Neuronal stem cell (in vitro differentiated cells): ENCODE results near the gene MSH2.
"Not testable (repeated sequence)": the region's sequence is repeated elsewhere in the genome, so short reads cannot be mapped to it uniquely, and the experiment has no call there.

ENCODE experiments used
- DNase-seq: peaks from one replicate; pipeline ENCODE4 v3.0.0-alpha.2; 2013; ENCODE audit warnings: low spot score
- H2AFZ ChIP-seq: one replicate; pipeline ENCODE4 v1.6.1; 2013; ENCODE audit warnings: mild to moderate bottlenecking, low read length, inconsistent platforms
- H2AK5ac ChIP-seq: 2 replicates; pipeline ENCODE4 v1.6.1; 2013; ENCODE audit warnings: low read depth, mild to moderate bottlenecking, inconsistent platforms, low read length, moderate library complexity, mixed read lengths
- H2BK120ac ChIP-seq: 2 replicates; pipeline ENCODE4 v1.6.1; 2013; ENCODE audit warnings: low read depth, mild to moderate bottlenecking, inconsistent platforms, low read length, moderate library complexity, mixed read lengths
- H2BK12ac ChIP-seq: one replicate; pipeline ENCODE4 v1.6.1; 2013; ENCODE audit warnings: low read length, inconsistent platforms
- H2BK15ac ChIP-seq: 2 replicates; pipeline ENCODE4 v1.6.1; 2013; ENCODE audit warnings: mild to moderate bottlenecking, low read length, inconsistent platforms, mixed read lengths
- H2BK5ac ChIP-seq: one replicate; pipeline ENCODE4 v1.6.1; 2013; ENCODE audit warnings: inconsistent platforms, mild to moderate bottlenecking, low read length, moderate library complexity
- H3K14ac ChIP-seq: one replicate; pipeline ENCODE4 v1.6.1; 2013; ENCODE audit warnings: low read length, inconsistent platforms
- H3K18ac ChIP-seq: 2 replicates; pipeline ENCODE4 v1.6.1; 2013; ENCODE audit warnings: low read length, inconsistent platforms
- H3K23ac ChIP-seq: 2 replicates; pipeline ENCODE4 v1.6.1; 2013; ENCODE audit warnings: low read depth, mild to moderate bottlenecking, mixed read lengths, low read length, inconsistent platforms; ENCODE audit not compliant: poor library complexity
- H3K27ac ChIP-seq: replicated peaks from 3 replicates; pipeline ENCODE4 v1.5.1; 2013; ENCODE audit warnings: low read length, inconsistent platforms
- H3K27me3 ChIP-seq, 3 experiments: 2 replicates each; pipeline ENCODE4 v1.6.1; 2013; ENCODE audit warnings: low read length in 3 of 3, mild to moderate bottlenecking in 2 of 3, inconsistent platforms in 1 of 3, low read depth in 1 of 3, mixed read lengths in 1 of 3, moderate library complexity in 1 of 3; ENCODE audit not compliant: control insufficient read depth in 3 of 3, insufficient read depth in 3 of 3
- H3K36me3 ChIP-seq, 2 donors: replicated peaks in 1 of 2; 2 replicates each; pipeline ENCODE4 v1.6.1; 2013; ENCODE audit warnings: low read length in 2 of 2; ENCODE audit not compliant: control insufficient read depth in 2 of 2, insufficient read depth in 2 of 2
- H3K4ac ChIP-seq: 2 replicates; pipeline ENCODE4 v1.6.1; 2013; ENCODE audit warnings: inconsistent platforms, mild to moderate bottlenecking, low read length, moderate library complexity
- H3K4me1 ChIP-seq, 2 donors: 1 replicate in 1 of 2; 2 replicates in 1 of 2; pipeline ENCODE4 v1.6.1; 2013; ENCODE audit warnings: low read length in 2 of 2, low read depth in 1 of 2; ENCODE audit not compliant: control insufficient read depth in 2 of 2, insufficient read depth in 1 of 2
- H3K4me2 ChIP-seq: one replicate; pipeline ENCODE4 v1.6.1; 2013; ENCODE audit warnings: mild to moderate bottlenecking, low read length, inconsistent platforms; ENCODE audit not compliant: insufficient read depth, poor library complexity, severe bottlenecking
- H3K4me3 ChIP-seq, 2 donors: 2 replicates each; pipeline ENCODE4 v1.5.1; 2013; ENCODE audit warnings: low read length in 2 of 2, mild to moderate bottlenecking in 2 of 2, inconsistent platforms in 1 of 2, moderate library complexity in 1 of 2
- H3K79me1 ChIP-seq: one replicate; pipeline ENCODE4 v1.6.1; 2013; ENCODE audit warnings: low read depth, mild to moderate bottlenecking, inconsistent platforms, low read length, moderate library complexity
- H3K9ac ChIP-seq: one replicate; pipeline ENCODE4 v1.6.1; 2013; ENCODE audit warnings: mild to moderate bottlenecking, low read depth, low read length, inconsistent platforms; ENCODE audit not compliant: poor library complexity
- H3K9me3 ChIP-seq, 2 donors: replicated peaks in 1 of 2; 2 replicates each; pipeline versions ENCODE3 to v1.6.1; 2013; ENCODE audit warnings: low read length in 2 of 2, mild to moderate bottlenecking in 2 of 2, inconsistent platforms in 1 of 2, low read depth in 1 of 2, mixed read lengths in 1 of 2, moderate library complexity in 1 of 2; ENCODE audit not compliant: control insufficient read depth in 2 of 2, insufficient read depth in 1 of 2
- H4K8ac ChIP-seq: one replicate; pipeline ENCODE4 v1.6.1; 2013; ENCODE audit warnings: low read depth, mild to moderate bottlenecking, inconsistent platforms, low read length, moderate library complexity
- H4K91ac ChIP-seq: one replicate; pipeline ENCODE4 v1.6.1; 2013; ENCODE audit warnings: low read length, low read depth, mild to moderate bottlenecking, inconsistent platforms; ENCODE audit not compliant: poor library complexity
- WGBS, 2 donors: extraction: QIAGEN DNeasy Blood & Tissue Kit; methylation state at CpG; one replicate each; pipeline ENCODE4 v1.1.7; 2013; ENCODE audit warnings: missing lambda C conversion rate in 2 of 2, mixed read lengths in 1 of 2; ENCODE audit not compliant: insufficient read length in 2 of 2, insufficient replicate concordance in 1 of 2; ENCODE audit errors: extremely low coverage in 2 of 2; 5-methylcytosine and 5-hydroxymethylcytosine counted together

Gene MSH2

DNA sequence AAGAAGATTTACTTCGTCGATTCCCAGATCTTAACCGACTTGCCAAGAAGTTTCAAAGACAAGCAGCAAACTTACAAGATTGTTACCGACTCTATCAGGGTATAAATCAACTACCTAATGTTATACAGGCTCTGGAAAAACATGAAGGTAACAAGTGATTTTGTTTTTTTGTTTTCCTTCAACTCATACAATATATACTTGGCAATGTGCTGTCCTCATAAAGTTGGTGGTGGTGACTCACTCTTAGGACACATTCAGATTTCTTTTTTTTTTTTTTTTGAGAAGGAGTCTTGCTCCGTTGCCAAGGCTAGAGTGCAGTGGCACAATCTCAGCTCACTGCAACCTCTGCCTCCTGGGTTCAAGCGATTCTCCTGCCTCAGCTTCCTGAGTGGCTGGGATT is 26.8 kb downstream of the MSH2 start:
- Histone ChIP-seq H3K4me1 (no peaks in the 10 kb centered on the region), H3K79me1 (no peaks in the 10 kb centered on the region), H3K27ac (no peak overlapping the region), H4K8ac (no peak overlapping the region), H2AK5ac (no peak overlapping the region), H3K4me3 (no peak overlapping the region), H2BK12ac (no peak overlapping the region), H3K27me3 (no peaks in the 10 kb centered on the region), H2BK5ac (no peak overlapping the region), H3K9ac (no peak overlapping the region), H4K91ac (no peak overlapping the region), H3K9me3 (peaks cover 5 to 21% of the 10 kb centered on the region in 2 donors), H3K4me2 (no peak overlapping the region), H3K14ac (no peak overlapping the region), H3K36me3 (peaks cover 23 to 73% of the 10 kb centered on the region in 2 donors), H3K23ac (no peak overlapping the region), H2BK120ac (no peak overlapping the region), H2BK15ac (no peak overlapping the region), H3K4ac (no peak overlapping the region), H2AFZ (no peak overlapping the region), H3K18ac (no peak overlapping the region)
- no CpG with 5 or more reads among the region's 6 CpGs for WGBS, 2 donors
- no peak for DNase-seq

DNA sequence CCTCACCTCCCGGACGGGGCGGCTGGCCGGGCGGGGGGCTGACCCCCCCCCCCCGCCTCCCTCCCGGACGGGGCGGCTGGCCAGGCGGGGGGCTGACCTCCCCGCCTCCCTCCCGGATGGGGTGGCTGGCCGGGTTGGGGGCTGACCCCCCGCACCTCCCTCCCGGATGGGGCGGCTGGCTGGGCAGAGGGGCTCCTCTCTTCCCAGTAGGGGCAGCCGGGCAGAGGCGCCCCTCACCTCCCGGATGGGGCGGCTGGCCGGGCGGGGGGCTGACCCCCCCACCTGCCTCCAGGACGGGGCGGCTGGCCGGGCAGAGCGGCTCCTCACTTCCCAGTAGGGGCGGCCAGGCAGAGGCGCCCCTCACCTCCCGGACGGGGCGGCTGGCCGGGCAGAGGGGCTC is 30.1 kb downstream of the MSH2 start:
- H4K91ac ChIP-seq, H3K4me2 ChIP-seq, H3K27ac ChIP-seq, H3K79me1 ChIP-seq, H3K23ac ChIP-seq, H2BK120ac ChIP-seq, H3K14ac ChIP-seq, H3K4me3 ChIP-seq, DNase-seq, H2AK5ac ChIP-seq, H2BK12ac ChIP-seq, H2BK5ac ChIP-seq, H2BK15ac ChIP-seq, H2AFZ ChIP-seq, H3K18ac ChIP-seq, H3K9ac ChIP-seq, H3K4ac ChIP-seq, H3K4me1 ChIP-seq, H4K8ac ChIP-seq, H3K27me3 ChIP-seq: not testable (repeated sequence)
- whole genome bisulfite sequencing, 2 donors = no CpG with 5 or more reads among the region's 32 CpGs
- peaks cover 23 to 71% of the 10 kb centered on the region in 2 donors for H3K36me3 ChIP-seq
- H3K9me3 ChIP-seq = peaks cover 5 to 21% of the 10 kb centered on the region in 2 donors

DNA sequence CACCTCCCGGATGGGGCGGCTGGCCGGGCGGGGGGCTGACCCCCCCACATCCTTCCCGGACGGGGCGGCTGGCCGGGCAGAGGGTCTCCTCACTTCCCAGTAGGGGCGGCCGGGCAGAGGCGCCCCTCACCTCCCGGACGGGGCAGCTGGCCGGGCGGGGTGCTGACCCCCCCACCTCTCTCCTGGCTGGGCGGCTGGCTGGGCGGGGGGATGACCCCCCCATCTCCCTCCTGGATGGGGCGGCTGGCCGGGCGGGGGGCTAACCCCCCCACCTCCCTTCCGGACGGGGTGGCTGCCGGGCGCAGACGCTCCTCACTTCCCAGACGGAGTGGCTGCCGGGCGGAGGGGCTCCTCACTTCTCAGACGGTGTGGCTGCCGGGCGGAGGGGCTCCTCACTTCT is 30.5 kb downstream of the MSH2 start:
- H3K4me3 ChIP-seq, H3K18ac ChIP-seq, H3K4me1 ChIP-seq, H2BK5ac ChIP-seq, H2BK15ac ChIP-seq, DNase-seq, H2BK120ac ChIP-seq, H2AFZ ChIP-seq, H3K79me1 ChIP-seq, H3K9ac ChIP-seq, H4K8ac ChIP-seq, H2AK5ac ChIP-seq, H2BK12ac ChIP-seq, H4K91ac ChIP-seq, H3K4ac ChIP-seq, H3K23ac ChIP-seq, H3K14ac ChIP-seq, H3K4me2 ChIP-seq, H3K27me3 ChIP-seq, H3K27ac ChIP-seq: not testable (repeated sequence)
- H3K36me3 ChIP-seq = peaks cover 25 to 71% of the 10 kb centered on the region in 2 donors
- H3K9me3 ChIP-seq = peaks cover 5 to 21% of the 10 kb centered on the region in 2 donors
- no CpG with 5 or more reads among the region's 31 CpGs for WGBS, 2 donors

DNA sequence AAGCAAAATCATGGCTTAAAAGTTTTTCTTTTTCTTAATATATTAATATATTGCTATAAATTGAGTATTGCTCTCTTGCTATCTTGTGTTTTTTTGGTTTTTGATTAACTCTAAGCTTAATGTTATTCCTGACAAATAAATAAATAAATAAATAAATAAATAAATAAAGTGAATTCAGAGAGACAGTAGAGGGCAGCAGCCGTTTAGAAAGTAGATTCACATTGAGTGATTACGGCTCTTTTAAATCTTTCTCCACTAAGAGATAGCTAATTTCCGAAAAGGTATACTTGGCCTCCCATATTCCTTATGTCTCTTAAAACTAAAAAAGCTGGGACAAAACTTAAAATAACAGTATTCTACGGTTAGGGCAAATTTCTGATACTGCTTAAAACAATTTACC is 34.3 kb downstream of the MSH2 start:
- no CpG with 5 or more reads among the region's 4 CpGs for WGBS, 2 donors
- Histone ChIP-seq H2AK5ac (no peak overlapping the region), H2BK5ac (no peak overlapping the region), H3K9ac (no peak overlapping the region), H2BK15ac (no peak overlapping the region), H4K8ac (no peak overlapping the region), H2AFZ (no peak overlapping the region), H2BK12ac (no peak overlapping the region), H4K91ac (no peak overlapping the region), H3K27ac (no peak overlapping the region), H3K9me3 (no peaks in the 10 kb centered on the region), H2BK120ac (no peak overlapping the region), H3K27me3 (no peaks in the 10 kb centered on the region), H3K36me3 (peaks cover 13 to 70% of the 10 kb centered on the region in 2 donors), H3K4me2 (no peak overlapping the region), H3K4me3 (no peak overlapping the region), H3K23ac (no peak overlapping the region), H3K18ac (no peak overlapping the region), H3K4ac (no peak overlapping the region), H3K4me1 (no peaks in the 10 kb centered on the region), H3K14ac (no peak overlapping the region), H3K79me1 (peaks cover 3% of the 10 kb centered on the region)
- DNase-seq = no peak
